SK-N-SH treated with all-trans-retinoic acid at 6 μM for 48 hours (cell line): Measurements from ENCODE around the gene AGO4.
"Not testable (repeated sequence)": the region's sequence is repeated elsewhere in the genome, so short reads cannot be mapped to it uniquely, and the experiment has no call there.

ENCODE experiments used
- ATAC-seq: fragments of 200-7000 bp; cut with Tn5 transposase; 3 replicates; pipeline ENCODE4 v1.9.1; 2020; ENCODE audit warnings: mild to moderate bottlenecking, moderate library complexity
- ARNTL ChIP-seq: fragments of 450-650 bp; formaldehyde crosslinking; IDR thresholded peaks from 2 replicates; pipeline ENCODE4 v1.5.0; 2020; ENCODE audit warnings: low read depth, mild to moderate bottlenecking, moderate library complexity, borderline replicate concordance
- BACH2 ChIP-seq: fragments of 250-450 bp; sonication (Bioruptor Pico); IDR thresholded peaks from 2 replicates; pipeline ENCODE4 v1.9.0; 2021; ENCODE audit warnings: mild to moderate bottlenecking, borderline replicate concordance
- CSDC2 ChIP-seq: fragments of 250-450 bp; sonication (Bioruptor Pico); IDR thresholded peaks from 2 replicates; pipeline ENCODE4 v1.5.0; 2020; ENCODE audit warnings: mild to moderate bottlenecking, moderate library complexity
- CSRNP3 ChIP-seq: fragments of 250-450 bp; sonication (Bioruptor Pico); IDR thresholded peaks from 2 replicates; pipeline ENCODE4 v1.5.1; 2021; ENCODE audit warnings: mild to moderate bottlenecking, moderate library complexity
- ISL1 ChIP-seq: fragments of 250-450 bp; sonication (Bioruptor Pico); IDR thresholded peaks from 2 replicates; pipeline ENCODE4 v2.1.2; 2022; ENCODE audit warnings: mild to moderate bottlenecking, moderate library complexity
- OSR1 ChIP-seq: fragments of 250-450 bp; sonication (Bioruptor Pico); IDR thresholded peaks from 2 replicates; pipeline ENCODE4 v1.8.0; 2022; ENCODE audit warnings: moderate library complexity, mild to moderate bottlenecking, inconsistent platforms
- POU6F1 ChIP-seq: fragments of 250-450 bp; sonication (Bioruptor Pico); IDR thresholded peaks from 2 replicates; pipeline ENCODE4 v1.8.0; 2021; ENCODE audit warnings: low read depth, mild to moderate bottlenecking, moderate library complexity, borderline replicate concordance
- PPARA ChIP-seq: fragments of 250-450 bp; sonication (Bioruptor Pico); IDR thresholded peaks from 2 replicates; pipeline ENCODE4 v1.5.0; 2020; ENCODE audit warnings: mild to moderate bottlenecking, borderline replicate concordance
- RARB ChIP-seq: fragments of 250-450 bp; sonication (Bioruptor Pico); IDR thresholded peaks from 2 replicates; pipeline ENCODE4 v1.8.0; 2021; ENCODE audit warnings: mild to moderate bottlenecking, moderate library complexity
- TCF4 ChIP-seq: fragments of 250-450 bp; sonication (Bioruptor Pico); IDR thresholded peaks from 2 replicates; pipeline ENCODE4 v1.8.0; 2021; ENCODE audit warnings: mild to moderate bottlenecking, moderate library complexity, borderline replicate concordance
- TOX ChIP-seq: fragments of 250-450 bp; sonication (Bioruptor Pico); IDR thresholded peaks from 2 replicates; pipeline ENCODE4 v1.8.0; 2021; ENCODE audit warnings: mild to moderate bottlenecking, moderate library complexity, borderline replicate concordance
- ZFP3 ChIP-seq: fragments of 250-450 bp; sonication (Bioruptor Pico); IDR thresholded peaks from 2 replicates; pipeline ENCODE4 v1.5.0; 2020; ENCODE audit warnings: mild to moderate bottlenecking, moderate library complexity
- ZFP30 ChIP-seq: fragments of 450-650 bp; formaldehyde crosslinking; IDR thresholded peaks from 2 replicates; pipeline ENCODE4 v1.5.0; 2022; ENCODE audit warnings: mild to moderate bottlenecking, moderate library complexity
- ZNF565 ChIP-seq: fragments of 450-650 bp; formaldehyde crosslinking; conservative IDR thresholded peaks from 2 replicates; pipeline ENCODE4 v1.5.0; 2020; ENCODE audit warnings: low read depth, mild to moderate bottlenecking, moderate library complexity
- ZNF8 ChIP-seq: fragments of 450-650 bp; formaldehyde crosslinking; IDR thresholded peaks from 2 replicates; pipeline ENCODE4 v1.5.0; 2020; ENCODE audit warnings: mild to moderate bottlenecking, moderate library complexity
- TF ChIP-seq, protein P1 (sequence below): fragments of 250-450 bp; sonication (Bioruptor Pico); IDR thresholded peaks from 2 replicates; pipeline ENCODE4 v1.5.1; 2020; ENCODE audit warnings: low read depth, mild to moderate bottlenecking, moderate library complexity
- TF ChIP-seq, protein P2 (sequence below): fragments of 250-450 bp; sonication (Bioruptor Pico); IDR thresholded peaks from 2 replicates; pipeline ENCODE4 v1.5.0; 2020; ENCODE audit warnings: mild to moderate bottlenecking, moderate library complexity

AGO4 gene

DNA sequence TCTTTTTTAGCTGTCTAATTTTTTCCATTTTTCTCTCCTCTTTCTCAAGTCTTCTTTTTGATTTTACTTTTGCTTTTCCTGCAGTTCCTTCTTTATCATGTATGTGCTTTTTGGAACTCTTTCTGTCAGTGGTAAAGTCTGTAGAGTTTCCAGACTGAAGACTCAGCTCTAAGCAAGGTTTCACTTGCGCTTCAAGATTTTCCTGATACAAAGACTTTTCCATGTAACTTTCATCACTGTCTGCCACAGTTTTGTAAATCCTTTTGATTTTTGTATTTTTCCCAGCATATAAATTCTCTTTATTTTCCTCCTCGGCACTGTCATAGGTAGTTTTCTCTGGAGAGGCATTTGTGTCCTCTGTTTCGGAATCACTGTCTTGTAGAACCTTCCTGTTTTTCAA is 43.5 kb upstream of the AGO4 start (continued):
- TF ChIP-seq POU6F1 (no peak), PPARA (CRISPR knock-in tag) (no peak), CSDC2 (CRISPR knock-in tag) (no peak)

DNA sequence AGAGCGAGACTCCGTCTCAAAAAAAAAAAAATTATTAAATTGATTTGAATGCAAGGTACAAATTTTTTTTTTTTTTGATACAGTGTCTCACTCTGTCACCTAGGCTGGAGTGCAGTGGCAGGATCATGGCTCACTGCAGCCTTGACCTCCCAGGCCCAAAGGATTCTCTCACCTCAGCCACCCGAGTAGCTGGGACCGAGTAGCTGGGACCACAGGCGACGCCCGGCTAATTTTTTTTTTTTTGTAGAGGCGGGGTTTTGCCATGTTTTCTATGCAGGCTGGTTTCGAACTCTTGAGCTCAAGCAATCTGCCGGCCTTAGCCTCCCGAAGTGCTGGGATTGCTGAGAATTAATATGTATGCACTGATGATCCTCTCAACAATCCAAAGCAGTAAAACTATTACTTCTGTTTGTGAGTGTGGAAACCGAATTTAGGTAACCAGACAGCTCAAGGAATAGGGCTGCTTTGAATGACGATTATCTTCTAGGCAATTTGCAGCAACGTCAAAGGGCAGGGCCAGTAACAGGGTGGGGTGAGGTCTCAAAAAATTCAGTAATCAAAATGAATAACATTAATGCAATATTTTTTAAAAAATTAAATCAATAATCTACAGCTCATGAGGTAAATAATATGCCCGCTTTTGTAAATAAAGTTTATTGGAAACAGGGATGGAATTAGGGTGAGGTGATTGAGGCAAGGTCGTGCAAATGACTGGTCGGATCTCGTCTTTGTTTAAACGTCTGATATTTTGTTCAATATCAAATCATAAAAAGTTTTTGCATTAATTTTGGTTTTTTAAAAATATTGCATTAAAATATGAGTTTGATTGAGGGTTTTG is 39.2 kb upstream of the AGO4 start:
- ATAC-seq, result no peak
- no peak for TF ChIP-seq PPARA (CRISPR knock-in tag)
- TF ChIP-seq TOX, result no peak
- TF ChIP-seq RARB, result no peak

- TF ChIP-seq CSDC2 (CRISPR knock-in tag) (no peak), OSR1 (CRISPR knock-in tag) (no peak), ZFP3 (CRISPR knock-in tag) (no peak), POU6F1 (no peak), CSRNP3 (CRISPR knock-in tag) (no peak), ARNTL (CRISPR knock-in tag) (no peak), ZFP30 (CRISPR knock-in tag) (no peak), ZNF565 (CRISPR knock-in tag) (no peak), ISL1 (CRISPR knock-in tag) (no peak)
- TF ChIP-seq, protein P1, sequence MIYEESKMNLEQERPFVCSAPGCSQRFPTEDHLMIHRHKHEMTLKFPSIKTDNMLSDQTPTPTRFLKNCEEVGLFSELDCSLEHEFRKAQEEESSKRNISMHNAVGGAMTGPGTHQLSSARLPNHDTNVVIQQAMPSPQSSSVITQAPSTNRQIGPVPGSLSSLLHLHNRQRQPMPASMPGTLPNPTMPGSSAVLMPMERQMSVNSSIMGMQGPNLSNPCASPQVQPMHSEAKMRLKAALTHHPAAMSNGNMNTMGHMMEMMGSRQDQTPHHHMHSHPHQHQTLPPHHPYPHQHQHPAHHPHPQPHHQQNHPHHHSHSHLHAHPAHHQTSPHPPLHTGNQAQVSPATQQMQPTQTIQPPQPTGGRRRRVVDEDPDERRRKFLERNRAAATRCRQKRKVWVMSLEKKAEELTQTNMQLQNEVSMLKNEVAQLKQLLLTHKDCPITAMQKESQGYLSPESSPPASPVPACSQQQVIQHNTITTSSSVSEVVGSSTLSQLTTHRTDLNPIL (CRISPR knock-in tag), result no peak
- TF ChIP-seq, protein P2, sequence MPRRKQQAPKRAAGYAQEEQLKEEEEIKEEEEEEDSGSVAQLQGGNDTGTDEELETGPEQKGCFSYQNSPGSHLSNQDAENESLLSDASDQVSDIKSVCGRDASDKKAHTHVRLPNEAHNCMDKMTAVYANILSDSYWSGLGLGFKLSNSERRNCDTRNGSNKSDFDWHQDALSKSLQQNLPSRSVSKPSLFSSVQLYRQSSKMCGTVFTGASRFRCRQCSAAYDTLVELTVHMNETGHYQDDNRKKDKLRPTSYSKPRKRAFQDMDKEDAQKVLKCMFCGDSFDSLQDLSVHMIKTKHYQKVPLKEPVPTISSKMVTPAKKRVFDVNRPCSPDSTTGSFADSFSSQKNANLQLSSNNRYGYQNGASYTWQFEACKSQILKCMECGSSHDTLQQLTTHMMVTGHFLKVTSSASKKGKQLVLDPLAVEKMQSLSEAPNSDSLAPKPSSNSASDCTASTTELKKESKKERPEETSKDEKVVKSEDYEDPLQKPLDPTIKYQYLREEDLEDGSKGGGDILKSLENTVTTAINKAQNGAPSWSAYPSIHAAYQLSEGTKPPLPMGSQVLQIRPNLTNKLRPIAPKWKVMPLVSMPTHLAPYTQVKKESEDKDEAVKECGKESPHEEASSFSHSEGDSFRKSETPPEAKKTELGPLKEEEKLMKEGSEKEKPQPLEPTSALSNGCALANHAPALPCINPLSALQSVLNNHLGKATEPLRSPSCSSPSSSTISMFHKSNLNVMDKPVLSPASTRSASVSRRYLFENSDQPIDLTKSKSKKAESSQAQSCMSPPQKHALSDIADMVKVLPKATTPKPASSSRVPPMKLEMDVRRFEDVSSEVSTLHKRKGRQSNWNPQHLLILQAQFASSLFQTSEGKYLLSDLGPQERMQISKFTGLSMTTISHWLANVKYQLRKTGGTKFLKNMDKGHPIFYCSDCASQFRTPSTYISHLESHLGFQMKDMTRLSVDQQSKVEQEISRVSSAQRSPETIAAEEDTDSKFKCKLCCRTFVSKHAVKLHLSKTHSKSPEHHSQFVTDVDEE (CRISPR knock-in tag), result no peak
- ATAC-seq, result peak; percentile 94
Observed at GRCh38 chr1:35769188-35769758, 38.5 kb upstream of the AGO4 start.

GRCh38 chr1:35773711-35774110 is 34.1 kb upstream of the AGO4 start:
- TF ChIP-seq BACH2 (CRISPR knock-in tag) (no peak), PPARA (CRISPR knock-in tag) (no peak), TCF4 (CRISPR knock-in tag) (no peak), ISL1 (CRISPR knock-in tag) (no peak), OSR1 (CRISPR knock-in tag) (no peak), ZNF8 (CRISPR knock-in tag) (no peak)
- ATAC-seq, result no peak

- ATAC-seq, result not testable (repeated sequence)
Observed at GRCh38 chr1:35776172-35776571, 31.6 kb upstream of the AGO4 start.
